RWPE1 (cell line): Measurements from ENCODE around the gene ARVCF.

Experiments used
- CTCF ChIA-PET: fragments of 350-600 bp; sonication (Branson Sonifier 250); formaldehyde crosslinking; extraction: SDS; loops from one replicate; lab custom pipeline; 2021; lab: Yijun Ruan, JAX
- POLR2A ChIA-PET: fragments of 400-600 bp; formaldehyde crosslinking; extraction: SDS; loops from one replicate; lab custom pipeline; 2020; ENCODE audit warnings: antibody characterized with exemption; ENCODE audit not compliant: low non-redundant PET; lab: Yijun Ruan, JAX
- DNase-seq: peaks from one replicate; pipeline ENCODE4 v3.0.0; 2012; ENCODE audit warnings: low spot score
- H3K27ac ChIP-seq: fragments of 450-650 bp; 2 replicates; pipeline ENCODE4 v1.5.1; 2017
- CTCF ChIP-seq: fragments of 450-650 bp; conservative IDR thresholded peaks from 2 replicates; pipeline ENCODE4 v1.5.1; 2017; ENCODE audit warnings: low read depth, mild to moderate bottlenecking

The ARVCF gene

GRCh38 chr22:20062766-20063083, 46.1 kb upstream of the ARVCF start:
- peak; percentile 86 for DNase-seq
- peak overlapping the region; percentile 86 for H3K27ac ChIP-seq
- TF ChIP-seq CTCF: no peak
- ChIA-PET POLR2A (no interaction called here), CTCF (no interaction called here)

DNA sequence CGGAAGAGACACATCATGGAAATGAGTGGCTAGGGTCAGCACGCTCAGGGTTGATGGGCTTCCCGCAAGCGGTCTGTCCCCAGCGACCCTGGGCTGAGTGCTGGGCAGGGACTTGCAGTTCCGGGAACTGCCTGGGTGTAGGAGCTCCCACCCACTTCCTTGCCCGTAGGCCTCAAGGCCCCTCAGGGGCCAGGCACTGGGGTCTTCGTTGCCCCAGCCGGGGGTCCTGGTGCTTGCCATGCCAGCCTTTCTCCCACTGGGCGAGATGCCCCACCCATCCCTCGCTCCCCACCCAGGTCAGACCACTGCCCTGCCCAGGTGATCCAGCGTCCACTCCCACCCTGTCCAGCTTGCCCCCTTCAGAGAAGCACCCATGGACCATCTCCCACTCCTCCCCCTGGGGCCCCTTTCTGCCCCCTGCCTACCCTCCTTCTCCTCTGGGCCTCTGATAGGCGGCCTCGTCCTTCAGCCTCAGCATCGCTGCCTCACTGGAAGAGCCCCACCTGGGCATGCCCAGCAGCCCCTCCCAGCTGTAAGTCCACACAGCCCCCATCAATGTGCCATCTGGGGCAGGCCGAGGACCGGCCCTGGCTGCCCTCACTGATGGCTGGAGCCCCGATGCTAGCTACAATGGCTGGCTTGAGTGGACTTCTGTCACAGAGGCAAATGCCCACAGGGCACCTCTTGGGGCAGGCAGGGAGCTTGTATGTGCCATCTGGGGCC, 45.6 kb upstream of the ARVCF start:
- CTCF ChIA-PET: no interaction called here

GRCh38 chr22:20061481-20061861, 44.8 kb upstream of the ARVCF start:
- H3K27ac ChIP-seq: peak overlapping the region; percentile 86
- ChIA-PET CTCF (interaction anchor here (0.7 kb wide), 1 partner anchor 107 kb away, joined by 3 read pairs; no protein-coding TSS in a partner anchor), POLR2A (no interaction called here)
- peak; percentile 76 for DNase-seq
- TF ChIP-seq CTCF: no peak

More for the DNA sequence above, 45.6 kb upstream of the ARVCF start:
- no peak for DNase-seq
- no peak for TF ChIP-seq CTCF
- POLR2A ChIA-PET: no interaction called here
- H3K27ac ChIP-seq: peak overlapping the region; percentile 86

DNA sequence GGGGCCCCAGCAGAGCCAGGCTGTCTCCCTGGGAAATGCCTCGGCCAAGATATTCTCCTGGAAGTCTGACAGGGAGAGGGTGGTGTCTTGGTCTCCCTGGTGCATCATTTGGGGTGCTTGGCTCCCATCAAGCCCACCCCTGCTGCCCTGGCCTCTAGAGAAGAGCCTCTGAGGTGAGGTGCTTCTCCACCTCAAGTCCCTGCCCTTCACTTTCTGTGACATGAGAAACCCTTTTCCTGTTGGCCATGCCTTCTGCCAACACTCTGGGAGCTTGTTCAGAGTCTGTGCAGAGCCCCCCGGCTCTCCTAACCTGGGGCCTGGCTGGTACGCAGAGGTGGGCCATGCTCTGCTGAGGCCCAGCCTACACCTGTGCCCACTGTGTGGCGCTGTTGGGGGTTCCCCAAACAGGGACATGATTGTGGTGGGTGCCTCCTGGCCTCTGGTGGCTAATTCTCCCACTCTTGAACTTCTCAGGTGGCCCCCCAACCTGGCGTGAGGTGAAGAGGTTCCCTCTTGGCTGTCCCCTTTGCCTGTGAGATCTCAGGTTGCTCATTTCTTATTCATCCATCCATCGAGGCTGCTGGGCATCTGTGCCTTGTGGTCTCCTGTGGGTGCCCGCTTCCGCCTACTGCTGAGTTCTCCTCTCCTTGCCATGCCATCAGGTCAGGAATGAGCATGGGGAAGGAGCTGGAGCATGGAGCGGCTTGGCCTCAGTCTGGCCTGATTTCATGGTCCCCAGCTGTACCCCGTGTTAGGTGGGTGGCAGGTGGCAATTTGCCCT, 44.3 kb upstream of the ARVCF start:
- CTCF ChIA-PET: interaction anchor here (0.7 kb wide), 1 partner anchor 107 kb away, joined by 3 read pairs; no protein-coding TSS in a partner anchor
- no peak for TF ChIP-seq CTCF
- H3K27ac ChIP-seq: peak overlapping the region; percentile 86
- DNase-seq: no peak
- POLR2A ChIA-PET: no interaction called here

DNA sequence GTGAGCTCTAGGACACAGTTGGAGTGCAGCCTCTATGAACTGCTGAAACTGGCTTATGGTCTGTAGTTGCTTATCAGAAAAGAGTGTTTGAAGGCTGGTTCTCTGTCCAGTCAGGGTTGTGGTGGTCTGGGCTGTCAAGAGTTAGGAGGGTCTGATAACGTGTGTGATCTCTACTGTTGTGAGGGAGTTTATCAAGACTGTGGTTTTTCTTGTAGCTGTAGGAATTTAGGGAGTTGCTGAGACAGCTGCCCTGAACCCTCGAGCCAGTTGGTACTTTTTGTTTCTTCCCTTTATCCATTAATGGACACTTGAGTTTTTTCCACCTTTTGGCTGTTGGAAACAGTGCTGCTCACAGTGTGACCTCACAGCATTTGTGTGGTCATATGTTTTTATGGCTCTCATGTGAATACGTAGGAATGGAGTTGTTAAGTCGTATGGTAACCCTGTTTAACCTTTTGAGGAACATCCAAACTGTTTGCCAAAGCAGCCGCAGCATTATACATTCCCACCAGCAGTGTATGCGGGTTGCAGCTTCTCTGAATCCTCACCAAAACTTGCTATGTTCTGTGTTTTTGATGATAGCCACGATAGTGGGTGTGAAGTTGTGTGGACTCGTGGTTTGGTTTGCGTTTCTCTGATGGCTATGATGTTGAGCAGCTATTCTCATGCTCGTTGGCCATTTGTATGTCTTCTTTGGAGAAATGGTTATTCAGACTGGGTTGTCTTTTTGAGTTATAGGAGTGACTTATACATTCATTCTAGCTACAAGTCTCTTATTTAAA, 42.6 kb upstream of the ARVCF start:
- no peak overlapping the region for H3K27ac ChIP-seq

More for the DNA sequence above, 42.6 kb upstream of the ARVCF start:
- ChIA-PET CTCF (no interaction called here), POLR2A (no interaction called here)
- no peak for DNase-seq
- no peak for TF ChIP-seq CTCF
